NCI-H446 treated with DMSO at 0.1 percent for 48 hours (cell line): ENCODE measurements around the gene LY6G6D.

Source experiments
- DNase-seq: peaks from one replicate; lab custom pipeline; 2025; lab: John Stamatoyannopoulos, UW

The LY6G6D gene

GRCh38 chr6:31764198-31764597, 49.0 kb downstream of the LY6G6D start:
- DNase-seq: no peak

- no peak for DNase-seq
Measured at GRCh38 chr6:31765559-31765909, 50.4 kb downstream of the LY6G6D start.

GRCh38 chr6:31765910-31766794, 51.0 kb downstream of the LY6G6D start:
- DNase-seq: no peak

- no peak for DNase-seq
Measured at GRCh38 chr6:31767096-31767645, 52.0 kb downstream of the LY6G6D start.
